GM18873 (cell line): Measurements from ENCODE around the gene SLC38A10.
"Not testable (repeated sequence)": the region's sequence is repeated elsewhere in the genome, so short reads cannot be mapped to it uniquely, and the experiment has no call there.

ENCODE experiments used
- ATAC-seq: cut with Tn5 transposase; IDR thresholded peaks from one replicate; pipeline ENCODE4 v1.9.1; 2021; ENCODE audit warnings: mild to moderate bottlenecking, moderate library complexity, moderate number of reproducible peaks; ENCODE audit not compliant: unreplicated experiment, low FRiP score

SLC38A10 gene

DNA sequence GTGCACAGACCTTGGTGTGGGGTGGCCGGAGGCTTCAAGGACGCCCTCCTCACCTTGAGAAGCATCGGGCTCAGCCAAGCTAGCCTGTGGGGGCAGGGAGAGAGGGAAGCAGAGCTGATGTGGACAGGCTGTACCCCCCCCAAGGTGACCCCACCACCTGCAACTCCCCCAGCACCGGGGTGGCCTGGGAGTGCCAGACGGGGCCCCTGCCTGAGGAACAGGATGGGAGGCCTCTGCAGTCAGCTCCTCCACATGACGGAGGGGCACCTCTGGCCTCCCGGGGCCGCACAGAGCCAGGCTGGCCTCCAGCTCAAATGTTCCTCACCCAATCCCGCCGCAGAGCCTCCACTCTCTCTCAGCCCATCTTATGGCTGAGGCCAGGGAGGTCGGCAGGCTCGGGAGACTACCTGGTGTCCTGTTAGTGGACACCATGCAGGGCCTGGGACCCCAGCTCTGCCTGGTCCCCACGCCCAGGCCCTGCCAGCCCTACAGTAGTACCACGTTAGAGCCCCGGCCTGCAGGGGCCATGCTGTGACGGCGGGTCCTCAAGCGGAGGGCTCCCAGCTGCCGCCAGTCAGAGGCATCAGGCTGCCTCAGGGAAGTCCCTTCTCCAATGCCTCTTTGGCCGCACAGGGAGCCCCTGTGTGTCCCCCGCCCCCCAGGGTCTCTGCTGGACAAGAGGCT, 19.4 kb upstream of the SLC38A10 start:
- ATAC-seq = no peak

DNA sequence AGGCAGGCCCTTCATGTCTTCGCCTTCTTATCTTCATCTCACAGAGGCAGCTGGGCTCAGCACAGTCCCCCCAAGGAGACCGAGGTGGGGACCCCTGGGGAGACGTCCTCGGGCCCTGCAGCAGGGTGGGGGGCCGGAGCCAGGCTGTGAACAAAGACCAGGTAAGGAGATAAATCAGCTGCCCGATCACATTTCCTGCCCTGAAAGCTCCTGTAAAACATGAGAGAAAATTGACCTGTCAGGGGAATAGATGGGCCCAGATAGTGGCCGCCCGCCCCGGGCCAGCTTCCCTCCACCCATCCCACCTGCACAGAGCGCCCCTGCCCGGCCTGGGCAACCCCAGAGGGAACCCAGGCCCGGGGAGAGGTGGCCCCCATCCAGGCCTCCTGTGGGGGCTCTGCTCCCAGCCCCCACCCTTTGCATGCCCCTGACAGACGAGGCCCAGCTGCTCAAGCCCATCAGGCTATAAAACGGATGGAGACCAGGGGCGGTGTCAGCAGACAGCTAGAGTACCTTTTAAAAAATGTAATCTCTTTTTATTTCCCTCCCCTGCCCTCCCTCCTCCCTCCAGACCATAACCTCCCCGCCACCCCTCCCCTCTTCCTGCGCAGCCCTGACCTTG, 18.8 kb upstream of the SLC38A10 start:
- no peak for ATAC-seq

GRCh38 chr17:81312624-81313325, 17.7 kb upstream of the SLC38A10 start:
- no peak for ATAC-seq

DNA sequence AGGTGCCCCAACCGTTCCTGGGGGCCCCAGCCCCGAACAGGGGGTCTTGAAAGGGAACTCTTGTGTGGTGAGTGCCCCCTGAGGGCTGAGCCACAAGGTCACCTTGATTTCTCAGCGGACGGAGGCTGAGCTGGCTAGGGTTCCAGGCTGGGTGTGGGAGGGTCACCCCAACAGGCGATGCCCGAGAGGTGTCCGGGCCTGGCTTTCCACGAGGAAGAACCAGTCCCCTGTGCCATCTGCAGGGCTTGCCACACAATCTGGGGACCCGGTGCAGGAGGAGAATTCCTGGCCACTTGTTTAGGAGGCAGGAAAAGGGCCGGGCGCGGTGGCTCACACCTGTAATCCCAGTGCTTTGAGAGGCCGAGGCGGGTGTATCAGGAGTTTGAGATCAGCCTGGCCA, 16.8 kb upstream of the SLC38A10 start:
- ATAC-seq = no peak

GRCh38 chr17:81310949-81311550, 15.9 kb upstream of the SLC38A10 start:
- ATAC-seq = no peak

DNA sequence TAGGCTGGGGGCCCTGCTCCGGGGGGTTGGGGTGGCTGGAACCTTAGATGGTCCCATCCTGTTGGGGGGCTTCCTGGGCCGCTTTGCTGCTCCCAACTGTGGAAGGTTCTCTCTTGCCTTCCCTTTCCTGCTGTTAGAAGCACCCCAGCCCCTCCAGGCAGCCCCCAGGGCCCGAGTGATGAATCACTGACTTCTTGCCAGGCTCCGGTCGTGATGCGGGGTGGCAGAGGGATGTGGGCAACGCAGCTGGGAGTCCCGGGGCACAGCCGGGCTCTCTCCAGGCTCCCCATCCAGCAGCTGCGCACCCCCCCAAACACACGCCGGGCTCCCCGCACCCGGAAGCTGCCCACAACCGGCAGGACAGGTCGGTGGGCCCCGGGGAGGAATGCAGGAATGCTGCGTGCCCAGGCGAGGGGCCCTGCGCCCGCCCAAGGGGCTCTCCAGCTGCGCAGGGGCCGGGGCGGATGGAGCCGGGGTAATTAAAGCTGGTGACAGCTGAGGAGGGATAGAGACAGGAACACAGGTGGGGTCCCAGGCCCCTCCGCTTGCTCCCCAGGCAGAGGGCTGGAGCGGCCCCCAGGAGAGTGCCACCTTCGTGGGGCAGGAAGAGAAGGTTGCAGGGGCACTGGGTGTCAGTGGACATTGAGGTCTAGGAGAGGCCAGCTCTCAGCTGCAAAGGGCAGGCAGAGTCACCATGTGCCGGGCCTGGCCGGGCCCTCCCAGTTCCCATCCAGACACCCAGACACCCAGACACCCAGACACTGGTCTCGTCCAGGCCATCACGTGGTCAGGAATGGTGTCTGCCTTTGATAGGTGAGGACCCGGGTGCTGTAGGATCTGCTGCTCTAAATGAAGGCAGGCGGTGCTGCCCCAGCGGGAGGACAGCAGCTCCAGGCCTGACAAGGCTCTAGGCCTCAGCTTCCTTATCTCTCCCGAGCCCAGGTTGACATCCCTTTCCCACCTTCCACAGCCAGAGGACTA, 15.0 kb upstream of the SLC38A10 start:
- no peak for ATAC-seq

GRCh38 chr17:81309140-81309858, 14.2 kb upstream of the SLC38A10 start:
- ATAC-seq = no peak

DNA sequence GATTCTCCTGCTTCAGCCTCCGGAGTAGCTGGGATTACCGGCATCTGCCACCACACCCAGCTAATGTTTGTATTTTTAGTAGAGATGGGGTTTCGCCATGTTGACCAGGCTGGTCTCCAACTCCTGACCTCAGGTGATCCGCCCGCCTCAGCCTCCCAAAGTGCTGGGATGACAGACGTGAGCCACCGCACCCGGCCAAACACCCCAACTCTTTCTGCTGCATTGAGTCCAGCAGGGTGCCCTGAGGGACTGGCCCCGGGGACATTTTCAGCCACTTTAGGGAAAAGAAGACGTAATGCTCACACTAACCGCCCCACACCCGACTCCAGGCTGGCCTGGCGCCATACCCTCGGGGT, 13.7 kb upstream of the SLC38A10 start:
- not testable (repeated sequence) for ATAC-seq

- ATAC-seq = no peak
These were observed 12.8 kb upstream of the SLC38A10 start for GRCh38 chr17:81307636-81308560.

GRCh38 chr17:81306898-81307510, 11.9 kb upstream of the SLC38A10 start:
- ATAC-seq = no peak

GRCh38 chr17:81306491-81306890, 11.4 kb upstream of the SLC38A10 start:
- no peak for ATAC-seq

DNA sequence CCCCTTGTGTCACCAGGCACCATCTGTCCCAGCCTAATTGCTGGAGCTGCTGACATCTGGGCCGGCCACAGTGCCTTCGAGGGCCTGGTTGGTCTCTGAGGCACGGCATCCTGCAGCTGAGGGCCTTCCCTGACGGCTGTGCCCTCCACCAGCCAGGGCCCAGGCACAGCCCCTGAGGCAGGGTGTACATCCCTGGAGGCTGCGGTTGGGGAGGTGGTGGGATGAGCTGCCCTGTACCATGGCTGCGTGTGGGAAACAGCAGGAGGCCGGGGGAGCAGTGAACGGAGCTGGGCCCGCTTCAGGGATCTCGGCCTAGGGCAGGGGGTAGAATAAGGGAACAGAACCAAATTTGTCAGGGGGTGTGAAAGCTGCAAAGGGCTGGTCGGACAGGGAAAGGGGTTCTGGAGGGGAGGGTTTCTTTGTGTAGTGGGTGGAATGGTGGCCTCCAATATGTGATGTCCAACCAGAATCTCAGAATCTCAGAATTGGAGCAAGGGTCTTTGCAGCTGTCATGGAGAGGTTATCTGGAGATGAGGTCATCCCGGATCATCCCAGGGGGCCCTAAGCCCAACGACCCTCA, 10.0 kb upstream of the SLC38A10 start:
- no peak for ATAC-seq

DNA sequence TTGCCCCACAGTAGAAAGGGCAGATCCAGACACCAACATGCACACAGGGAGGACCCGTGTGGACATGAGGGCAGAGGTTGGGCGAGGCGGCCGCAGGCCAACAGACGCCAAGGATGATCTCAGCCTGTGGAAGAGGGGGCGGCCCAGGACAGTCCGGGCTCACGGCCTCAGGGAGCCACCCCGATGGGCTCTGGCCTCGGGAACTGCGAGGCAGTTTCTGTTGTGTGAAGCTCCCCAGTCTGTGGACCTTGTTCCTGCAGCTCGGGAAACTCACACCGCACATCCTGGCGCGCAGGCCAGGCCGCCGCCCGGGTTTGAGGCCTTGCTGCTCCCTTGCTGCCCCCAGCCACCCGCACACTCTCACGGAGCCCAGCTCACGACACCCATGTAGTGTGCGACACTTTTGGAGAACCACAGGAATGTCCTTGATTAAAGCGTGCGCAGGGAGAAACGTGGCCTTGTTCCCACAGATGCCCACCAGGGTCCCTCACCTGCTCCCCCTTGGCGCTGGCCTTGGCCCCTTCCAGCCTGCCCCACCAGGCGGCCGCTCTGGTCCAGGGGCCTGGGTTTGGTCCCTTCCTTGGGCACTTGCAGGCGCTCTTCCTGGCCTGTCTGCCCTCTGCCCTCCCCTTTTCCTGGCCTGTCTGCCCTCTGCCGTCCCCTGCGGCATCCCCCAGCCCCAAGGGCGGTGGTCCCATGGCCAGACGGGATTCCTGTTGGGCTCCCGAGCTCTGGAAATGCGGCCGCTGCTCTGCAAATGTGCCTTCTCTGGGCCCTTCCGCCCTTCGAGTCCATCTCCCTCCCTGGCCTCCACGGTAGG, 9.3 kb upstream of the SLC38A10 start:
- ATAC-seq = no peak

DNA sequence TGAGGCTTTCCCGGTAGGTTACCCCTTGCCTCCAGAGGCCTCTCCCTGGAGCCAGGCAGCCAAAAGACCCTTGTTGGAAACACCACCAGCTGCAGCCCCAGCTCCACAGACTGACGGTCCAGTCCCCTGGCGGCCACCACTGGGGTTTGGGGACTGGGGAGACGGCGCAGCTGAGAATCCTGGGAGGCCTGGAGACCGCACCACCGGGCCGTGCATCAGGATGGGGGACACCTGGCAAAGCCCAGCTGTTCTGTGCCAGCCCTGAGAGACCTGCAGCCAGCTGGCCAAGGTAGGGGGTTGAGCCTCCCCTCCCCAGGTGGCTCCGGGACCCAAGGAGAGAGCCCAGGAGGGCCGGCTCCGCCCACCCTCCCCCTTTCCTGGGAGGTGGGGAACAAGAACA, 8.3 kb upstream of the SLC38A10 start:
- ATAC-seq = no peak

GRCh38 chr17:81302861-81303333, 7.8 kb upstream of the SLC38A10 start:
- no peak for ATAC-seq

- ATAC-seq = no peak
These were observed 7.2 kb upstream of the SLC38A10 start for GRCh38 chr17:81302324-81302723.
